PFSK-1 (cell line): ENCODE measurements around the gene TNS1.

Source experiments
- FOXP2 ChIP-seq: optimal IDR thresholded peaks from 2 replicates; pipeline ENCODE3; 2011; ENCODE audit warnings: borderline replicate concordance, control low read depth, inconsistent platforms; ENCODE audit not compliant: insufficient read depth; ENCODE audit errors: extremely low read length, extremely low read depth
- POLR2AphosphoS5 ChIP-seq: IDR thresholded peaks from 2 replicates; pipeline ENCODE4 v1.6.1; 2012; ENCODE audit warnings: low read depth, mild to moderate bottlenecking, control low read depth, low read length, moderate library complexity
- REST ChIP-seq, 2 experiments: IDR thresholded peaks; 2 replicates each; pipeline versions ENCODE4 v1.6.1 to v1.8.0; 2011 to 2012; ENCODE audit warnings: low read depth in 2 of 2, low read length in 2 of 2, control low read depth in 1 of 2, inconsistent platforms in 1 of 2, mild to moderate bottlenecking in 1 of 2, moderate library complexity in 1 of 2; ENCODE audit not compliant: insufficient read depth in 1 of 2
- SIN3A ChIP-seq: IDR thresholded peaks from 2 replicates; pipeline ENCODE4 v1.6.1; 2012; ENCODE audit warnings: mild to moderate bottlenecking, low read length, moderate library complexity, borderline replicate concordance; ENCODE audit not compliant: insufficient read depth
- TAF1 ChIP-seq: IDR thresholded peaks from 2 replicates; pipeline ENCODE4 v1.6.1; 2012; ENCODE audit warnings: low read length, control low read depth, borderline replicate concordance; ENCODE audit not compliant: insufficient read depth

Gene TNS1

GRCh38 chr2:217947383-217948350, 55.1 kb downstream of the TNS1 start:
- no peak for TF ChIP-seq POLR2AphosphoS5
- no peak for TF ChIP-seq FOXP2
- no peak for TF ChIP-seq REST (IDR thresholded peaks at IDR 0.05; ENCODE audit: insufficient read depth in 1 of 2, low read depth in 2 of 2, low read length in 2 of 2)
- TF ChIP-seq SIN3A: no peak
- no peak for TF ChIP-seq TAF1

- TF ChIP-seq REST (IDR thresholded peaks at IDR 0.05; ENCODE audit: insufficient read depth in 1 of 2, low read depth in 2 of 2, low read length in 2 of 2) (no peak), FOXP2 (no peak), POLR2AphosphoS5 (no peak), TAF1 (no peak), SIN3A (no peak)
These were observed 56.7 kb downstream of the TNS1 start for GRCh38 chr2:217946051-217946450.

- TF ChIP-seq SIN3A: no peak
- TF ChIP-seq REST (IDR thresholded peaks at IDR 0.05; ENCODE audit: insufficient read depth in 1 of 2, low read depth in 2 of 2, low read length in 2 of 2): no peak
These were observed 57.3 kb downstream of the TNS1 start for GRCh38 chr2:217945530-217945929.

- no peak for TF ChIP-seq FOXP2
- no peak for TF ChIP-seq TAF1
- TF ChIP-seq POLR2AphosphoS5: no peak
- TF ChIP-seq SIN3A: no peak
- no peak for TF ChIP-seq REST (IDR thresholded peaks at IDR 0.05; ENCODE audit: insufficient read depth in 1 of 2, low read depth in 2 of 2, low read length in 2 of 2)
These were observed 57.9 kb downstream of the TNS1 start for GRCh38 chr2:217944923-217945322.

GRCh38 chr2:217944366-217944765, 58.4 kb downstream of the TNS1 start:
- TF ChIP-seq SIN3A: no peak
- TF ChIP-seq REST (IDR thresholded peaks at IDR 0.05; ENCODE audit: insufficient read depth in 1 of 2, low read depth in 2 of 2, low read length in 2 of 2): no peak
- no peak for TF ChIP-seq TAF1
- TF ChIP-seq POLR2AphosphoS5: no peak
- no peak for TF ChIP-seq FOXP2
